GM10248 (cell line): ENCODE results near the gene TLK2.
"Not testable (repeated sequence)": the region's sequence is repeated elsewhere in the genome, so short reads cannot be mapped to it uniquely, and the experiment has no call there.

Source experiments
- CTCF ChIA-PET: fragments of 300-600 bp; sonication (Branson Sonifier 250); formaldehyde crosslinking; extraction: SDS; loops from one replicate; lab custom pipeline; 2021; ENCODE audit warnings: antibody characterized with exemption; lab: Yijun Ruan, JAX
- POLR2A ChIA-PET: fragments of 350-650 bp; sonication (Branson Sonifier 250); formaldehyde crosslinking; extraction: SDS; loops from one replicate; lab custom pipeline; 2020; ENCODE audit warnings: antibody characterized with exemption; lab: Yijun Ruan, JAX
- DNase-seq: peaks from one replicate; pipeline ENCODE4 v3.0.0; 2012; ENCODE audit errors: extremely low spot score
- TF ChIP-seq, protein P1 (sequence below): IDR thresholded peaks from 2 replicates; pipeline ENCODE4 v1.5.1; 2012; ENCODE audit warnings: mild to moderate bottlenecking, low read depth; ENCODE audit errors: extremely low read depth, missing control alignments, control extremely low read depth

Gene TLK2

DNA sequence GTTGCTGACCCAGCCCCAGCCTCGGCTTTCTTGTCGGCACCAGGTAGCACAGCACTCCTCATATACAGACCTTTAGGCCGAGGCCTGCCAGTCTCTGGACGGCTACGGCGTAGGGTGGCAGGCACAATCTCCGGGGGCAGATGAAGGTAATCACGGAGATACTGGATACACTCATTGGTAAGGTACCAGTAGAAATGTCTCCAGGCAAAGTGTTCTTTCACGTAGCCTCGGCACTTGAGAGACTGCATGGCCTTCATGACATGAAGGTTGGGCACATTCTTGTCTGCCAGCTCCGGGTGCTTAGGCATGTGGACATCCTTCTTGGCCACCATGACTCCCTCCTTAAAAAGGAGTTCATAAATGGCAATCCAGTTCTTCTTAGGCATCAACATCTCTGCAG, 37.8 kb downstream of the TLK2 start:
- DNase-seq, POLR2A ChIA-PET, CTCF ChIA-PET: not testable (repeated sequence)

DNA sequence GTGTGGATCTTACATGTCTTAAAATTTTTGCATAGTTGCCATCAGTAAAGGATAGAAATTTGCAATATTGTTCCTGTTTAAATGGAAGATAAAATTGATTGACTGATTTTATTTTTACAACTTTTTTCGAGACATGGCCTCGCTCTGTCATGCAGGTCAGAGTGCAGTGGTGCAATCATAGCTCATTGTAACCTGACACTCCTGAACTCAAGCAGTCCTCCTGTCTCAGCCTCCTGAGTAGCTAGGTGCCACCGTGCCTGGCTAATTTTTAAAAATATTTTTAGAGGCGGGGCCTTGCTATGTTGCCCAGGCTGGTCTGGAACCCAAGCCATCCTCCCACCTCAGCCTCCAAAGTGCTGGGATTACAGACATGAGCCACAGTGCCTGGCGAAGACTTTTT, 42.7 kb downstream of the TLK2 start:
- DNase-seq, CTCF ChIA-PET, POLR2A ChIA-PET: not testable (repeated sequence)

DNA sequence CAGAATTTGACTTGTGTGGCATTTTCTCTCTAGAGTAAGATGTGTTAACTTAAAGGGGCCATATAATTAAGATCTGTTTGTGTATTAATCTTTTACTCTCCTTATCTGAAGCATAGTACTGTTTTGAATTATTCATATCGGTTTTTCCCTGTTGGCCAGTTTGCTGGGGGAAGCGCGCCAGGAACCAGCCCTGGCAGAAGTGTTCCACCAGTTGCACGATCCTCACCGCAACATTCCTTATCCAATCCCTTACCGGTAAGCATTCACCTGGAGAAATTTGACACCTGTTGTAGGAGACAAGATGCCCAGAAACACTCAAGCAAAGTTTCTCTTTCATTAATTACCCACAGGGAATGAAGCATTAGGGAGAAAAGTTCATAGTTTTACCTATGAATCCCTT, 45.5 kb downstream of the TLK2 start:
- DNase-seq, CTCF ChIA-PET, POLR2A ChIA-PET: not testable (repeated sequence)

DNA sequence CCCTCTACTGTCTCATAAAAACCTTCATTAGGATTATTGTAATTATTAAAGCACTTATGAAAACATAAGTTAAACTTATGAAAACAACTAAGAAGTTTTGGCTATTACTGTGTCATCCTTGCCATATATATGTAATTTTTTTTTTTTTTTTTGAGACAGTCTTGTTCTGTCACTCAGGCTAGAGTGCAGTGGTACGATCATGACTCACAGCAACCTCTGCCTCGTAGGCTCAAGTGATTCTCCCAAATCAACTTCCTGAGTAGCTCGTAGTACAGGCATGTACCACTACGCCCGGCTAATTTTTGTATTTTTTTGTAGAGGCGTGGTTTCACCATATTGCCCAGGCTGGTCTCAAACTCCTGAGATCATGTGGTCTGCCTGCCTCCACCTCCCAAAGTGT, 46.7 kb downstream of the TLK2 start:
- POLR2A ChIA-PET, CTCF ChIA-PET, DNase-seq: not testable (repeated sequence)

DNA sequence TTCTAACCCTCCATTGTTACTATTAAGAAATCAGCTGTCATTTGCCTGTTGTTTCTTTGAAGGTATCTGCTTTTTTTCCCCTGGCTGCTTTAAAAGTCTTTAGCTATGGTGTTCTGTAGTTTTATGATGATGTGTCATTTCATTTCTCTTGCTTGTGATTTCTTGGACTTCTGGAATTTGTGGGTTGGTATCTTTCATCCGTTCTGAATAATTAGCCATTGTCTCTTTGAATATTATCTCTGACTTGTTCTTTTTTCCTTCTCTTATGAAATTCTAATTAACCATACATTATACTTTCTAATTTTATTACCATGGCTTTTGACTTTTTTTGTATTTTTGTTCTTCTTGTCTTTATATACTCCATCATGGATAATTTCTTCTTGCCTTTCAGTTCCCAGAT, 52.3 kb downstream of the TLK2 start:
- POLR2A ChIA-PET, CTCF ChIA-PET, DNase-seq: not testable (repeated sequence)

DNA sequence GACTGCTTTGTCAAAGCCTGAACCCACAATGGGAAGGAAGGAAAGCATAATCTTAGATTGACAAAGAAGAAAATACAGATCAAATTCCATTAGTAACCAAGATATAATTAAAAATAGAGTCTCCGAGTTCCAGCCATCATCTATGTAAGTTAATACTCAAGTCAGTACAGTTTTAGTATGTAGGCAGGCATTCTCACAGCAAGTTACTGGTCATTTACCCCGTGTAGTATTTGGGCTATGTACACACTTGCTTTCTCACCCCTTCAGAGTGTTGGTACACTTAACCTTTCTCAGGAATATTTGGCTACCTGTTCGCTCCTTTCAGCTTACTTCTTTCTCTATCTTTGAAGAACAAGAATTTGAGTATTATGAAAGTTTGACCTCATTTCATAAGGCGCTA, 57.9 kb downstream of the TLK2 start:
- CTCF ChIA-PET, POLR2A ChIA-PET: not testable (repeated sequence)

DNA sequence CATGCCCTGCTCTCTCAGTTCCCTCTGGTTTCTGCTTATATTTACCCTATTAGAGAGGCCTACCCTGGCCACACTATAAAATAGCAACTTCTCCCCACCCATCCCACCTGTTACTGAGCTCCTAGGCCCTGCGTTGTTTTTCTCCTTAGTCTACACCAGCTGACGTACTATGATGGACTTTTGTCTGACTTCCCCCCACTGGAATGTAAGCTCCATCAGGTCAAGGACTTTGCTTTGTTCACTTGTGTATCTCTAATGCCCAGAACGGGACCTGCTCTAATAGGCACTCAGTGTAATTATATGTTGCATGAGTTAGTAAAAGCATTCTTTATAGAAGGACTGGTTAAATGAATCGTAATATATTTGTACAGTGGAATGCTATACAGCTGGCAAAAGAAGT, 62.4 kb downstream of the TLK2 start:
- DNase-seq, CTCF ChIA-PET, POLR2A ChIA-PET: not testable (repeated sequence)

More for the DNA sequence above, 57.9 kb downstream of the TLK2 start:
- DNase-seq, result not testable (repeated sequence)

DNA sequence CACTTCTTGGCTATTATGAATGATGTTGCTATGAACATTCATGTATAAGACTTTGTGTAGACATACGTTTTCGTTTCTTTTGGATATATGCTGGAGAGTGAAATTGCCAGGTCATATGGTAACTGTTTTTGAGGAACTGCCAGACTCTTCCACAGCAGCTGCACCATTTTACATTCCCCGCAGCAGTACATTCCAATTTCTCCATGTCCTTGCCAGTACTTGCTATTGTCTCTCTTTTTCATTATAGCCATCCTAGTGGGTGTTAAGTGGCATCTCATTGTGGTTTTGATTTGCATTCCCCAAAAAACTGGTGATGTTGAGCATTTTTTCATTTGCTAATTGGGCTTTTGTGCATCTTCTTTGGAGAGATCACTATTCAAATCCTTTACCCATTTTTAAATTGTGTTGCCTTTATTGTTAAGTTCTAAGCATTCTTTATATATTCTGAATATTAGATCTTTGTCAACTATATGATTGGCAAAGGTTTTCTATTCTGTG, 64.7 kb downstream of the TLK2 start:
- POLR2A ChIA-PET, DNase-seq, CTCF ChIA-PET: not testable (repeated sequence)

DNA sequence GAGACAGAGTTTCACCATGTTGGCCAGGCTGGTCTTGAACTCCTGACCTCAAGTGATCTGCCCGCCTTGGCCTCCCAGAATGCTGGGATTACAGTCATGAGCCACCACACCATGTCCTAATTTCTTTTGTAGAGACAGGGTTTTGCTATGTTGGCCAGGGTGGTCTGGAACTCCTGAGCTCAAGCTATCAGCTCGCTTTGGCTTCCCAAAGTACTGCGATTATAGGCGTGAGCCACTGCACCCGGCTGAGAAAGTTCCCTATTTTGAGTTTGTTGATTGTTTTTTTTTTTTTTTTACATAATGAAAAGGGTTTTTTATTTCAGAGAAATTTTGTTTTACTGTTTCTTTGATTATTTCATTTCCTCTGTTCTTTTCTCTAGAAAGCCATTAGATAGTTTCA, 67.4 kb downstream of the TLK2 start:
- POLR2A ChIA-PET, DNase-seq, CTCF ChIA-PET: not testable (repeated sequence)

DNA sequence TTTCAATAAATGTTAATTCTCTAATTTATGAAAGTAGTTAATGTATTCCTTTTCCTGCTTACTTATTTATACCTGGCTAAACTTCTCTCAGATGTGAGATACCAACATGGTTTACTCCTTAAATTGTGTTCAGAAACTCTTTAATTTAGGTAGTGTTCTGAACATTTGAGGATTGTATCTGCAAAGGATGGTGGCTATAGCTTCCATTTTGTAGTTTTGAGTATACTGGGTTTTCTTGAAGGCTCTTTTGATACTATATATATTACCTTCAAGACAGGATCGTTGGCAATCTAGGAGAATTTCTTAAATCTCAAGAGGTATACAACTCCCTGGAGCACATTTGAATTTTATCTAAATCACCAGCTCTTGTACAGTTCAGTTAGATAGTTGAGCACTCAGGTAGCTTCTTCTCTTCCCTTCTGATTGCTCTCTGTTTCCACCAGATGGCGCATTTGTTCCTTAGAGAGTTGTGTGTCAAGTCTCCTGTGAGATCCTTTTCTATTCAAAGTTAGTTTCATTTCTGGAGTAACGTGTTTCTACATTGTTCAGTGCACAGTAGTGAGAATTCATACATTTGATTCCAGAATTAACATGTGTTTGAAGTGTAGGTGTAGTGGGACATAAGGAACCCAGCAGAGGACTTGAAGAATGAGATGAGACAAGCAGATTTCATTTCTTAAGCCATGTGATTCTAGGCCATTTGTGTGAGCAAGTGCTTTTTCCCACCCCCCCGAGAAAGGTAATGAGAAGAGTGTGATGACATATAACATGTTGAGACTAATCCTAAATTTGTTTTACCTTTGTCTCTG, 74.4 kb downstream of the TLK2 start:
- DNase-seq, POLR2A ChIA-PET: not testable (repeated sequence)
- TF ChIP-seq, protein P1, sequence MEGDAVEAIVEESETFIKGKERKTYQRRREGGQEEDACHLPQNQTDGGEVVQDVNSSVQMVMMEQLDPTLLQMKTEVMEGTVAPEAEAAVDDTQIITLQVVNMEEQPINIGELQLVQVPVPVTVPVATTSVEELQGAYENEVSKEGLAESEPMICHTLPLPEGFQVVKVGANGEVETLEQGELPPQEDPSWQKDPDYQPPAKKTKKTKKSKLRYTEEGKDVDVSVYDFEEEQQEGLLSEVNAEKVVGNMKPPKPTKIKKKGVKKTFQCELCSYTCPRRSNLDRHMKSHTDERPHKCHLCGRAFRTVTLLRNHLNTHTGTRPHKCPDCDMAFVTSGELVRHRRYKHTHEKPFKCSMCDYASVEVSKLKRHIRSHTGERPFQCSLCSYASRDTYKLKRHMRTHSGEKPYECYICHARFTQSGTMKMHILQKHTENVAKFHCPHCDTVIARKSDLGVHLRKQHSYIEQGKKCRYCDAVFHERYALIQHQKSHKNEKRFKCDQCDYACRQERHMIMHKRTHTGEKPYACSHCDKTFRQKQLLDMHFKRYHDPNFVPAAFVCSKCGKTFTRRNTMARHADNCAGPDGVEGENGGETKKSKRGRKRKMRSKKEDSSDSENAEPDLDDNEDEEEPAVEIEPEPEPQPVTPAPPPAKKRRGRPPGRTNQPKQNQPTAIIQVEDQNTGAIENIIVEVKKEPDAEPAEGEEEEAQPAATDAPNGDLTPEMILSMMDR, result peak; percentile 26
- CTCF ChIA-PET, result interaction anchor here (0.7 to 1.4 kb wide), 12 partner anchors 10 to 854 kb away, joined by 3 to 6 read pairs (median 3); no protein-coding TSS in a partner anchor

DNA sequence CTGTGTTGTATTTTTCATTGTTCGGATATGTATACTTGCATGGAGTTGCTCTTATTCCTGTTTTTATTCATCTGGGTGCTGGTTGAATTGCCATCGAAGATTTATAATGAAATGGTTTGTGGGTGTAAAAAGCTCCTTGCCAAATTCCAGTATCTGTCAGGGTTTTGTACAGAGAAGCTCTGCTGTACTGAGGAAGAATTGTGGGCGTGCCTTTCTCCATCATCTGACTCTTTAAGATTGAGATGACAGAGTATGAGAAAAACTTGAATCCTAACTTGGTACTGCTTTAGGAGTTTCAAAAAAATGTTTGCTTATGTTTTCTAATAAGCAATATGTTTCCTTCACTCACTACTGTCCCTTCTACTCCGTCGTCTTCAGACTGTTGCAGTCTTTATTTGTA, 78.9 kb downstream of the TLK2 start:
- POLR2A ChIA-PET, CTCF ChIA-PET, DNase-seq: not testable (repeated sequence)

DNA sequence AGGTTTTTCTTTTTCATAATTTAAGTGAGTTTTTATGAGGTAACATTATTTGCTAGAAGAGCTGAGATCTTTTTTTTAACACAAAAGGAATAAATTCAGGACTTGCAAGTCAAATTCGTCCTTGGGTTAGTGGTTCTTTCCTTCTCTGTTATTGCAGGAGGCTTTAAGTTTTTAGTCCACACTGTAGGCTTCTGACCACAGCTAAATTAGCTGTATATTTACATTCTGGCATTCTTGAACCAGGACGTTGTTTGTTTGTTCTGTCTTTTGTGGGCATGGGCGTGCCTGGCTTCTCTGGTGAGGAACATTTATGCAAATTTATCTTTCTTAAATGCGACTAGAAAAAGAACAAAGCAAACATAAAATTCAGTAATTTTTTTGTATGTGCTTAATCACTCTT, 80.3 kb downstream of the TLK2 start:
- DNase-seq, POLR2A ChIA-PET, CTCF ChIA-PET: not testable (repeated sequence)

DNA sequence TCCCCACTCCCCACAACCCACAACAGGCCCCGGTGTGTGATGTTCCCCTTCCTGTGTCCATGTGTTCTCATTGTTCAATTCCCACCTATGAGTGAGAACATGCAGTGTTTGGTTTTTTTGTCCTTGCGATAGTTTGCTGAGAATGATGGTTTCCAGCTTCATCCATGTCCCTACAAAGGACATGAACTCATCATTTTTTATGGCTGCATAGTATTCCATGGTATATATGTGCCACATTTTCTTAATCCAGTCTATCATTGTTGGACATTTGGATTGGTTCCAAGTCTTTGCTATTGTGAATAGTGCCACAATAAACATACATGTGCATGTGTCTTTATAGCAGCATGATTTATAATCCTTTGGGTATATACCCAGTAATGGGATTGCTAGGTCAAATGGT, 82.3 kb downstream of the TLK2 start:
- CTCF ChIA-PET, DNase-seq, POLR2A ChIA-PET: not testable (repeated sequence)
